ENCODE data around the gene SFXN1.

GRCh38 chr5:175544108-175544511 is 65.8 kb downstream of the SFXN1 start:
- TF ChIP-seq POLR2A (IDR thresholded peaks at IDR 0.05) = no peak
- TF ChIP-seq, protein P1, sequence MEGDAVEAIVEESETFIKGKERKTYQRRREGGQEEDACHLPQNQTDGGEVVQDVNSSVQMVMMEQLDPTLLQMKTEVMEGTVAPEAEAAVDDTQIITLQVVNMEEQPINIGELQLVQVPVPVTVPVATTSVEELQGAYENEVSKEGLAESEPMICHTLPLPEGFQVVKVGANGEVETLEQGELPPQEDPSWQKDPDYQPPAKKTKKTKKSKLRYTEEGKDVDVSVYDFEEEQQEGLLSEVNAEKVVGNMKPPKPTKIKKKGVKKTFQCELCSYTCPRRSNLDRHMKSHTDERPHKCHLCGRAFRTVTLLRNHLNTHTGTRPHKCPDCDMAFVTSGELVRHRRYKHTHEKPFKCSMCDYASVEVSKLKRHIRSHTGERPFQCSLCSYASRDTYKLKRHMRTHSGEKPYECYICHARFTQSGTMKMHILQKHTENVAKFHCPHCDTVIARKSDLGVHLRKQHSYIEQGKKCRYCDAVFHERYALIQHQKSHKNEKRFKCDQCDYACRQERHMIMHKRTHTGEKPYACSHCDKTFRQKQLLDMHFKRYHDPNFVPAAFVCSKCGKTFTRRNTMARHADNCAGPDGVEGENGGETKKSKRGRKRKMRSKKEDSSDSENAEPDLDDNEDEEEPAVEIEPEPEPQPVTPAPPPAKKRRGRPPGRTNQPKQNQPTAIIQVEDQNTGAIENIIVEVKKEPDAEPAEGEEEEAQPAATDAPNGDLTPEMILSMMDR (IDR thresholded peaks at IDR 0.05) = no peak
